Daoy (cell line): ENCODE results near the gene CIC. TPM values are rescaled to one million over a fixed set of nuclear protein-coding genes. Genes with fewer than 3 reads are reported as not detected.
"Not testable (repeated sequence)": the region's sequence is repeated elsewhere in the genome, so short reads cannot be mapped to it uniquely, and the experiment has no call there.

Source experiments
- DNase-seq: peaks from one replicate; pipeline ENCODE4 v3.0.0-alpha.2; 2015; ENCODE audit warnings: low read depth
- total RNA-seq: library from RNA; depleted of rRNA; stranded (reverse); fragments of >200 nt; shearing (Covaris generic); gene quantifications from 2 replicates; pipeline ENCODE4 v1.2.3, GENCODE V29; 2014

The CIC gene
- total RNA-seq, 1 experiment from 2014 or later: 17.4 TPM

- DNase-seq: peak; percentile 68
Measured at GRCh38 chr19:42313096-42313839, 44.2 kb downstream of the CIC start, which contains the start of gene TMEM145. TSS of gene TMEM145 (plus strand) at chr19:42313309. CDS start at chr19:42313377, 68 bp downstream.

DNA sequence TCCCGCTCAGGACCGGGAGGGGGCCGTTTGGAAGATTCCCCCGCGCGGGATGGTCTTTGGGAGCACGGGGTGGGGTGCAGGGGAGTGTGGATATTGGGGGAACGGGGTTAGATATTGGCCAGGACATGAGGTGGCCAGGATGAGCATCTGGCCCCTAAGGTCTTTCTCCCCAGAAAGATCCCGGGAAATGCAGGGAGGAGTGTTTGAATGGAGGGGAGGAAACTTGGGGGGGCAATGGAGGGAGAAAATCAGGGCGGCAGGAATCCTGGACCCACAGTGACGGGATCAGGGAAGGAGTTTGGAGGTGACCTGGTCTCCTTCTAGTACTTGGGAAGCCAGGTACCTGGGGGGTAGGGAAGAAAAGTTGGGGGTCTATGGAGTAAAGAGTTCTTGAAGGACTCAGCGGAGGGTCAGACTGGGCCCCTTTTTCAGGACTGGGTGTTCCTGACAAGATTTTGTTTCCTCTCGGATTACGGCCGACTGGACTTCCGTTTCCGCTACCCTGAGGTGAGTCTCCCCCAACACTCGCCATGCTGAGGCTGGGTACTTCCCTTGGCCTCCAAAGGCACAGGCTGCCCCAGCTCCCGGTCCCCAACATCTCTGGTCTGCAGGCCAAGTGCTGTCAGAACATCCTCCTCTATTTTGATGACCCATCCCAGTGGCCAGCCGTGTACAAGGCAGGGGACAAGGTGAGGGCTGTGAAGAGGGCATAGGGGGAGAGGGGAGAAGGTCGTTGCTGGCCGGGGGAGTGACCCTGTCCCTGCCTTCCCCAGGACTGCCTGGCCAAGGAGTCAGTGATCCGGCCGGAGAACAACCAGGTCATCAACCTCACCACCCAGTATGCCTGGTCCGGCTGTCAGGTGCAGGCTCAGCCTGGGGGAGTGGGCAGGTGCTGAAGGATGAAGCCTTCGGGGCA lies 45.0 kb downstream of the CIC start:
- DNase-seq: no peak

GRCh38 chr19:42315024-42315423 lies 46.0 kb downstream of the CIC start:
- DNase-seq: no peak

DNA sequence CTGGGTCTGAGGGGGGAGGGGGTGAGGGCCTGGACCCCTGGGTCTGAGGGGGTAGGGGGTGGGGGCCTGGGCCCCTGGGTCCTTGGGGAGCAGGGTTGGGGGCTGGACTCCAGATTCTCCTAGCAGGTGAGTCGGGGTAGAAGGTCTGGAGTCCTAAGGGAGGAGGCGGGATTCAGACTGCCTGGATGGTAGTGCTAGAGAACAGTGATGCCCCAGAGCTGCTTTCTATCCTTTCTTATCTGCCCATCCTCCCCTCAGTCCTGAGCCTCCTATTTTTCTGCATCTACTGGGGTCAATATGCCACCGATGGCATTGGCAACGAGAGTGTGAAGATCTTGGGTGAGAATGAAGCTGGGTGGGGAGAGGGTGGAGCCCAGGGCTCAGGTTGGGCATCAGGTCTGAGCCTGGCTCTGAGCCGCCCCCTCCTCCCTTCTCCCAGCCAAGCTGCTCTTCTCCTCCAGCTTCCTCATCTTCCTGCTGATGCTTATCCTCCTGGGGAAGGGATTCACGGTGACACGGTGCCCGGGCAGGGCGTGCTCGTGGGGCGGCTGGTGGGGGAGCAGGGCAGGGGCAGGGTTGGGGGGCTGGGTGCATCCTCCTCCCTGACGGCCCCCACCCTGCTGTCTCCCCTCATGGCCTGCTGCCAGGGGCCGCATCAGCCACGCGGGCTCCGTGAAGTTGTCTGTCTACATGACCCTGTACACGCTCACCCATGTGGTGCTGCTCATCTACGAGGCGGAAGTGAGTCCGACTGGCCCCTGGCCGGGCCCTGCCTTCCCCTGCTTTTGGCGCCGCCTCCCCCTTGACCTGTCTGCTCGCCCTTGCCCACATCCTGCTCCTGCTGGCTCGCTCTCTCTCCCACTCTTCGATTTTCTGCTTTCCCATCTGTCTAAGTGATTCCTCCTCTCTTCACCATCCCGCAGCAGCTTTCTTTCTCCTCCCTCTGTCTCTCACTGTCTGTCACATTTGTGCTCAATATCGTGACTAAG lies 47.5 kb downstream of the CIC start:
- peak; percentile 85 for DNase-seq

GRCh38 chr19:42317535-42317934 lies 48.5 kb downstream of the CIC start:
- DNase-seq: no peak

- DNase-seq: no peak
Measured at GRCh38 chr19:42322305-42322704, 53.3 kb downstream of the CIC start.

- no peak for DNase-seq
Measured at GRCh38 chr19:42323473-42323851, 54.4 kb downstream of the CIC start.

DNA sequence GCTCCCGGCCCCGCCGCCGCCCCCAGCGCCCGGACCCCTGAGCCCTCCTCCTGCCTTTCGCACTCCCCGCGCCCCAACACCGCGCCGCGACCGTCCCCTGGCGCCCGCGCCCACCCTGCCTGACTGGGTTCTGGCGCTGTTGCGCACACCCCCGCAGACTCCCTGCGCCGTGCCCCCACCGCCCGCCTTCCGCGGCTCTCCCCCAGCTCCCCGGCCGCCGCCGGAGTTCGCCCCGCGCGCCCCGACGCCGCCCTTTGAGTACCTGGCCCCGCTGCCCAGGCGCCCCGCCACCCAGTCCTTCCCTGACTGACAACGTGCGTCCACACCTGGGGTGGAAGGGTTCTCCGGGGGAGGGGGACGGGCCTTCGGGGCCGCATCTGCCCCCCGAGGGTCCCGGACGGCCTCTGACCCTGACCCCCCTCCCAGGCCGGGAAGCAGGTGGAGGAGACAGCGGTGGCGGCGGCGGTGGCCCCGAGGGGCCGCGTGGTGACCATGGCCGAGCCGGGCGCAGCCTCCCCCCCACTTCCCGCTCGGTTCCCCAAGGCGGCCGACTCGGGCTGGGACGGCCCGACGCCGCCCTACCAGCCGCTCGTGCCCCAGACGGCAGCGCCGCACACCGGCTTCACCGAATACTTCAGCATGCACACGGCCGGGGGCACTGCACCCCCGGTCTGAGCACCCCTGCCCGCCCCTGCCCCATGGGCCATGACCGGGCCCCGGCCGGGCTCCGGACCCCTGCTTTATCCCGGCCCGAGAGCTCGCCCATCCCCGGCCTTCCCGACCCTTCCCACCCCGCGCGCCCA lies 55.0 kb downstream of the CIC start:
- DNase-seq: peak; percentile 48

DNA sequence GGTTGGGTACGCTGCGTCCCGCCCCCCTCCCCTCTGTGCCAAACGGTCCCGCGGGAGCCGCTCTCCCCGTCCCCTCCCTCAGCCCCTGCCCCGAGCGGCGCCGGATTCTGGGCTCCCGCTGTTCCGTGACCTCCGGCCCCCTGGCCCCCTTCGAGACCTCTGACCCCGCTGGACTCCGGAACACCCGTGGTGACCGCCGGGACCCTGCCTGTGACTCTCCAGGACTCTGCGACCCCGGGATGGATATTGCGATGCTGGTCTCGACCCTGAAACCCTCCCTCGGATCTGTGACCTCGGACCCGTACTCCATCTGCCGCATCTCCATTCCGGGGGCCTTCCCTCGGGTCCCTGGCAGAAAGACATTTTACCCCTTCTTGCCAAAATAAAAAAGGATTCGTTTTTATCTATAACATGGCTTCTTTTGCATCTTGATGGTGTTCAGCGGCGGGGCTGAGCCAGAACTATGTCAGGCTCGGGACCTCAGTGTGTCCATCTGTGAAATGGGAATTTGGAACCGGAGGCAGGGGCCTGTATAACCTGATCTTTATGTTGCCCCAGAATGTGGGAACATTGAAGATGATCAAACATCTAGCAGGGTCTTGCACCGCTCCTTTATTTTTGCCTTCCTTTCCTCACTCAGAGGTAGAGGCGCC lies 55.7 kb downstream of the CIC start:
- DNase-seq: no peak

GRCh38 chr19:42325308-42325895 lies 56.4 kb downstream of the CIC start, which contains the start of gene MEGF8:
TSS of gene MEGF8 (plus strand) at chr19:42325635. CDS start at chr19:42326244, 609 bp downstream.
- peak; percentile 99 for DNase-seq

- DNase-seq: no peak
Measured at GRCh38 chr19:42325896-42326771, 57.1 kb downstream of the CIC start.

- no peak for DNase-seq
Measured at GRCh38 chr19:42326969-42327368, 57.9 kb downstream of the CIC start.

DNA sequence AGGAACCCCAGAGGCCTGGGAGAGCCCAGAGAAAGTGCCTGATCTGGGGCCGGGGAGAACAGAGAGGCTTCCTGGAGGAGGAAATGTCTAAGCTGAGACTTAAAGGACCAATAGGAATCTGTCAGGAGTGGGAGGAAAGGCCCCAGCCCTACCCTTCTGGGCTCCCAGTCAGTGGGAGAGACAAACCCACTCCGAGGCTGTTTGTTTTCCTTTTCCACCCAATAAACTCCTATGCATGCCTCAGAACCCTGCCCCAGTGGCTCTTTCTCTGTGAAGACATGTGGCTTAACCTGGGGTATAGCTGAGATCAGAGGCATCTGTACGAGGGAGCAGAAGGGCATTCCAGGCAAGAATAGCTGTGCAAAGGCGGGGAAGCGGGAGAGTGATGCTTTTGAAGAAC lies 58.3 kb downstream of the CIC start:
- DNase-seq: no peak

DNA sequence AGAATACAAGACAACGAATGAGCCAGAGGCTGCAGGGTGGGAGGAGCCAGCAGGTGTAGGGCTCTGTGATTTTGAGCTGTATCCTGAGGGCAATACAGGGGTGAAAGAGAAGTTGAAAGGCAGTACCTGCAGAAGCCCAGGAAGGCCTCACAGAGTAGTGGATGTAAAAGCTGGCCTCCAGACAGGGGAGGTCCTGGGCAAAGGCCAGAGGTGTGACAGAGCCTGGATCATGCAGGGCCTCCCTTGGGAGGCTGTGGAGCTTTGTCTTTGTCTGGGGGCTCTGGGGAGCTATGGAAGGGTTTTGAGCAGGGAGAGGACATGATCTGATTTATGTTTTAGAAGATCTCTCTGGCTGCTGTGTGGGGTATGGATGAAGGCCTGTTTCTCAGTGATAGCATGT lies 59.1 kb downstream of the CIC start:
- no peak for DNase-seq

- DNase-seq: no peak
Measured at GRCh38 chr19:42328854-42329253, 59.8 kb downstream of the CIC start.

DNA sequence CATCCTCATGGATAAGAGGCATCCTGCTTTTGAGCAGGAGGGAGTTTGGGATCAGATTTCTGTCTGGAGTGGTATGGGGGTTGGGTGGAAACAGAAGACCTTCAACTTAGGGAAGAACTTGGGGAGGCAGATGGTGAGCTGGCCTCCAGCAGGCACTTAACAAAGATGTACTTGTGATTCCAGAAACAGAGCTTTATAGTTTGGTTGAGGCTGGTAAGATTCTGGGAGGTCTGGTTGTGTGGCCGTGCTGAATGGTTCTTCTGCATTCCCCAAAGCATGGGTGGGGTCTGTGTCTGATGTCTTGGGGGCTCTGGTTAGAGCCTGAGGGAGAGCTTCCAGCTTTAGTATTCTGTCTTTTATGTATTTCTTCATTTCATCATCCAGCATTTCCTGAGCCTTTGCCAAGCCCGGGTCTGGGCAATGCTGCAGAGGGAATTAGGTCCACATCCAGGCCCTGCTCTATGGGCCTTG lies 61.2 kb downstream of the CIC start:
- DNase-seq: no peak

DNA sequence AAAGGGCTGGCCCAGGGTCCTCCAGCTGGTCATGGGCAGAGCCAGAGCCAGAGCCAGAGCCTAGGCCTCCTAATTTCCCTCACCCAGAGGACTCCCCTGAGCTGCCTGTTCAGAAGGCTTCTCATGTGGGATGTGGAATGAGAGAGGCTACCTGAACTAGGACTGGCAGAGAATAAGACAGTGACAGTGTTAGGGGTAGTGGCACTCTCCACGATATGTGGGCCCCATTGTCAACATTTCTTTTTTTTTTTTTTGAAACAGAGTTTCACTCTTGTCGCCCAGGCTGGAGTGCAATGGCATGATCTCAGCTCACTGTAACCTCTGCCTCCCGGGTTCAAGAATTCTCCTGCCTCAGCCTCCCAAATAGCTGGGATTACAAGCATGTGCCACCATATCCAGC lies 62.3 kb downstream of the CIC start:
- not testable (repeated sequence) for DNase-seq

DNA sequence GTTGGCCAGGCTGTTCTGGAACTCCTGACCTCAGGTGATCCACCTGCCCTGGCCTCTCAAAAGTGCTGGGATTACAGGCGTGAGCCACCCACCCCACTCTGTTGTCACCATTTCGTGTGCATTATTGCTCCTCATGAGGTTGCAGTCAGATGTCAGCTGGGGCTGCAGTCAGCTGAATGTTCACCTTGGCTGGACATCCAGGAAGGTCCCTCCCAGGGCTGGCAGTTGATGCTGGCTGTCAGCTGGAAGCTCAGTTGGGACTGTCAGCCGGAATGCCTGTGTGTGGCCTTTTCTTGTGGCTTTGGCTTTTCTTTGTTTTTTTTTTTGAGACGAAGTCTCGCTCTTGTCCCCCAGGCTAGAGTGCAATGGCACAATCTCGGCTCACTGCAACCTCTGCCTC lies 63.0 kb downstream of the CIC start:
- no peak for DNase-seq

- no peak for DNase-seq
Measured at GRCh38 chr19:42333018-42333417, 64.0 kb downstream of the CIC start.
